ENCODE results near the gene UMAD1. TPM values are rescaled to one million over a fixed set of nuclear protein-coding genes. Genes with fewer than 3 reads are reported as not detected.

UMAD1 gene
- total and polyA plus RNA-seq, 12 donors = 3.5 to 24.7 (median 17.0) TPM

DNA sequence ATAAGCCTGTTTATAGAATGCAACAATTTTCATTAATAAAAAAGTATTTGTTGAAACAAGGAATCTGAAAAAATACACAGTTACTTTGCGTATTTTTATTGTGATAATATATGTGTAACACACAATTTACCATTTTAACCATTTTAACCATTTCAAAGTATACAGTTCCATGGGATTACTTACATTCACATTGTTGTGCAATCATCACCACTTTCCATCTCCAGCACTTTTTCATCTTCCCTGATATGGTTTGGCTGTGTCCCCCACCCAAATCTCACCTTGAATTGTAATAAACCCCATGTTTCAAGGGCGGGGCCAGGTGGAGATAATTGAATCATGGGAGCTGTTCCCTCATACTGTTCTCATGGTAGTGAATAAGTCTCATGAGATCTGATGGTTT is 266.8 kb downstream of the UMAD1 start:
- DNase-seq = no peak
- peaks cover 0 to 5% (median 0%) of the 10 kb centered on the region in 9 donors for H3K4me1 ChIP-seq
- intact Hi-C loops (cut with DNase I) = no loop called here
- H3K4me3 ChIP-seq = no peak overlapping the region
- no peaks in the 10 kb centered on the region for H3K9me3 ChIP-seq
- WGBS, 2 donors = 98% methylated on average over 2 of the region's 2 CpGs
- ATAC-seq = no peak
- TF ChIP-seq, protein P1, sequence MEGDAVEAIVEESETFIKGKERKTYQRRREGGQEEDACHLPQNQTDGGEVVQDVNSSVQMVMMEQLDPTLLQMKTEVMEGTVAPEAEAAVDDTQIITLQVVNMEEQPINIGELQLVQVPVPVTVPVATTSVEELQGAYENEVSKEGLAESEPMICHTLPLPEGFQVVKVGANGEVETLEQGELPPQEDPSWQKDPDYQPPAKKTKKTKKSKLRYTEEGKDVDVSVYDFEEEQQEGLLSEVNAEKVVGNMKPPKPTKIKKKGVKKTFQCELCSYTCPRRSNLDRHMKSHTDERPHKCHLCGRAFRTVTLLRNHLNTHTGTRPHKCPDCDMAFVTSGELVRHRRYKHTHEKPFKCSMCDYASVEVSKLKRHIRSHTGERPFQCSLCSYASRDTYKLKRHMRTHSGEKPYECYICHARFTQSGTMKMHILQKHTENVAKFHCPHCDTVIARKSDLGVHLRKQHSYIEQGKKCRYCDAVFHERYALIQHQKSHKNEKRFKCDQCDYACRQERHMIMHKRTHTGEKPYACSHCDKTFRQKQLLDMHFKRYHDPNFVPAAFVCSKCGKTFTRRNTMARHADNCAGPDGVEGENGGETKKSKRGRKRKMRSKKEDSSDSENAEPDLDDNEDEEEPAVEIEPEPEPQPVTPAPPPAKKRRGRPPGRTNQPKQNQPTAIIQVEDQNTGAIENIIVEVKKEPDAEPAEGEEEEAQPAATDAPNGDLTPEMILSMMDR (IDR thresholded peaks at IDR 0.05) = no peak
- H3K36me3 ChIP-seq = no peaks in the 10 kb centered on the region
- no peaks in the 10 kb centered on the region for H3K27me3 ChIP-seq
- no peak overlapping the region for H3K27ac ChIP-seq

- Histone ChIP-seq H3K9me3 (no peaks in the 10 kb centered on the region), H3K27me3 (no peaks in the 10 kb centered on the region), H3K4me1 (peaks cover 0 to 5% (median 0%) of the 10 kb centered on the region in 9 donors), H3K36me3 (no peaks in the 10 kb centered on the region), H3K4me3 (no peak overlapping the region), H3K27ac (no peak overlapping the region)
- TF ChIP-seq, protein P1 (IDR thresholded peaks at IDR 0.05) = no peak
- intact Hi-C loops (cut with DNase I) = no loop called here
- DNase-seq (no peak), ATAC-seq (no peak)
- 77 to 82% methylated on average over 3 of the region's 3 CpGs for WGBS, 2 donors
Observed at GRCh38 chr7:7908622-7909145, 268.1 kb downstream of the UMAD1 start.

GRCh38 chr7:7909376-7909775 is 268.8 kb downstream of the UMAD1 start:
- no peak overlapping the region for H3K27ac ChIP-seq
- intact Hi-C loops (cut with DNase I) = no loop called here
- ATAC-seq (peak in 1 of 8 donors; percentile 49), DNase-seq (no peak)
- H3K9me3 ChIP-seq = no peaks in the 10 kb centered on the region
- TF ChIP-seq, protein P1 (IDR thresholded peaks at IDR 0.05) = no peak
- WGBS, 2 donors = 41 to 55% methylated on average over 4 of the region's 4 CpGs
- H3K27me3 ChIP-seq = no peaks in the 10 kb centered on the region
- H3K4me1 ChIP-seq = peaks cover 0 to 7% (median 0%) of the 10 kb centered on the region in 9 donors
- H3K36me3 ChIP-seq = no peaks in the 10 kb centered on the region
- no peak overlapping the region for H3K4me3 ChIP-seq

DNA sequence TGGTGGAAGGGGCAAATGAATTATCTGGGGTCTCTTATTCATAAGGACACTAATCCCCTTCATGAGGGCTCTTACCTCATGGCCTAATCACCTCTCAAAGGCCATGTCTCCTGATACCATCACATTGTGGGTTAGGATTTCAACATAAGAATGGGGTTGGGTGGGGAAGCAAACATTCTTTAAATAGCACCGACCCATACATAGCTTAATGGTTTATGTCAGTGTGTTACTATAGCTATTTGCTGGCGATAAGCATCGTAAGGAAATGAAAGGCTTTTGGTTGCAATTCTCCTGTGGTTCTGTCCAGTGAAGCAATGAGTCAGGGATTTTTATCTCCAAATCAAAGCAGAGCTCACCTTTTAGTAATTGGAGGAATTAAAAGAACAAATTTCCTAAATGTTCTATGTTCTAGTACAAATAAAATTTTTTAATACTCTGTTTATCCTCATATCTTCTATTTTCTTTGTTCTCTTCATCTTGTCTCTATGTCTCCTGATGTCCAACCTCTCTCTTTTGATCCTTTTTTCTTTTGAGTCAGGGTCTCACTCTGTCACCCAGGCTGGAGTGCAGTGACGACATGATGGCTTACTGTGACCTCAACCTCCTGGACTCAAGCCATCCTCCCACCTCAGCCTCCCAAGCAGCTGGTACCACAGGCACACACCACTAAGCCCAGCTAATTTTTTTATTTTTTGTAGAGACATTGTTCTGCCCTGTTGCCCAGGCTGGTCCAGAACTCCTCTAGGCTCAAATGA is 271.0 kb downstream of the UMAD1 start:
- TF ChIP-seq, protein P1 (IDR thresholded peaks at IDR 0.05) = no peak
- ATAC-seq = no peak
- no peak for DNase-seq
- Histone ChIP-seq H3K4me1 (peaks cover 0 to 7% (median 0%) of the 10 kb centered on the region in 9 donors), H3K4me3 (no peak overlapping the region), H3K9me3 (no peaks in the 10 kb centered on the region), H3K27ac (no peak overlapping the region), H3K36me3 (no peaks in the 10 kb centered on the region), H3K27me3 (no peaks in the 10 kb centered on the region)
- 70 to 77% methylated on average over 4 of the region's 4 CpGs for WGBS, 2 donors
- intact Hi-C loops (cut with DNase I) = no loop called here
